ENCODE results near the gene MBOAT1.

Gene MBOAT1

DNA sequence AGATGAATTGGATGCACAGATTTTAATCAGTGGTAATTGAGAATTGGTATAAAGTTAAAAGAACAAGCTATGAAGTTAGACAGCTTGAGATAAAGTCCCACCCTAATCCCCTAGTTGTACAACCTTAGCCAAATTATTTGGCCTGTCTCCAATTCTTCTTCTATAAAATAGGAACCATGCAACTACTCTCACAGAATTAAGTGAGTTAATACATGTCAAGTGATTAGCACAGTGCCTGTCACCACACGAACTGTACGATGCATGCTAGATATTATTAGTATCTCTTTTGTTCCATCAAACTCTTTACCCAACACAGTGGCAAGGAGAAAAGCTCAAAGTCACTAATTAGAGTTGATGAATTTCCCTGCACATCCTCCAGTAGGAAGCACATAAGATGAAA lies 44.7 kb downstream of the MBOAT1 start:
- TF ChIP-seq TAF1 (IDR thresholded peaks at IDR 0.05; ENCODE audit: borderline replicate concordance, insufficient read depth, low read length), result no peak

DNA sequence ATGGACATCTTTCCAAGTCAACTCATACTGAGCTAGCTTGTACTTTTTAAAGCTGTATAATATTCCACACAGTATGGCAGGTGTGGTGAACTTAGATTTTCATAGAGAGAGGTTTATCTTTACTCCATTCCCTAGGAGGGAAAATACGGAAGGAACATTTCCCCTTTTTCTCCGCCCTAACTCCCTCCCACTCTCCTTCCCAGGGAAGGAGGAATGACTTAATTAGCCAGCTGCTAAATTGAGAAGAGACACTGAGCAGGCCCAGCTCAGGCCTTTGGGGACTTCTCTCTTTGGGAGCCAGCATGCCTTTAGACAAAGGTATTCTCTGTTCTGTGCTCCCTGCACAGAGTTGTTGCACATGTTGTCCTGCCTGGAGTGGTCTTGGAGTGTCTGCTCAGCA lies 46.1 kb downstream of the MBOAT1 start:
- no peak for TF ChIP-seq TAF1 (IDR thresholded peaks at IDR 0.05; ENCODE audit: borderline replicate concordance, insufficient read depth, low read length)
- TF ChIP-seq FOXP2 (optimal IDR thresholded peaks at IDR 0.05; ENCODE audit: borderline replicate concordance, extremely low read depth, extremely low read length, insufficient read depth), result no peak
- TF ChIP-seq SIN3A (IDR thresholded peaks at IDR 0.05; ENCODE audit: borderline replicate concordance, insufficient read depth, low read length), result no peak
- TF ChIP-seq, protein P1, sequence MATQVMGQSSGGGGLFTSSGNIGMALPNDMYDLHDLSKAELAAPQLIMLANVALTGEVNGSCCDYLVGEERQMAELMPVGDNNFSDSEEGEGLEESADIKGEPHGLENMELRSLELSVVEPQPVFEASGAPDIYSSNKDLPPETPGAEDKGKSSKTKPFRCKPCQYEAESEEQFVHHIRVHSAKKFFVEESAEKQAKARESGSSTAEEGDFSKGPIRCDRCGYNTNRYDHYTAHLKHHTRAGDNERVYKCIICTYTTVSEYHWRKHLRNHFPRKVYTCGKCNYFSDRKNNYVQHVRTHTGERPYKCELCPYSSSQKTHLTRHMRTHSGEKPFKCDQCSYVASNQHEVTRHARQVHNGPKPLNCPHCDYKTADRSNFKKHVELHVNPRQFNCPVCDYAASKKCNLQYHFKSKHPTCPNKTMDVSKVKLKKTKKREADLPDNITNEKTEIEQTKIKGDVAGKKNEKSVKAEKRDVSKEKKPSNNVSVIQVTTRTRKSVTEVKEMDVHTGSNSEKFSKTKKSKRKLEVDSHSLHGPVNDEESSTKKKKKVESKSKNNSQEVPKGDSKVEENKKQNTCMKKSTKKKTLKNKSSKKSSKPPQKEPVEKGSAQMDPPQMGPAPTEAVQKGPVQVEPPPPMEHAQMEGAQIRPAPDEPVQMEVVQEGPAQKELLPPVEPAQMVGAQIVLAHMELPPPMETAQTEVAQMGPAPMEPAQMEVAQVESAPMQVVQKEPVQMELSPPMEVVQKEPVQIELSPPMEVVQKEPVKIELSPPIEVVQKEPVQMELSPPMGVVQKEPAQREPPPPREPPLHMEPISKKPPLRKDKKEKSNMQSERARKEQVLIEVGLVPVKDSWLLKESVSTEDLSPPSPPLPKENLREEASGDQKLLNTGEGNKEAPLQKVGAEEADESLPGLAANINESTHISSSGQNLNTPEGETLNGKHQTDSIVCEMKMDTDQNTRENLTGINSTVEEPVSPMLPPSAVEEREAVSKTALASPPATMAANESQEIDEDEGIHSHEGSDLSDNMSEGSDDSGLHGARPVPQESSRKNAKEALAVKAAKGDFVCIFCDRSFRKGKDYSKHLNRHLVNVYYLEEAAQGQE (IDR thresholded peaks at IDR 0.05; ENCODE audit: insufficient read depth in 1 of 2, low read depth in 2 of 2, low read length in 2 of 2), result no peak
- no peak for TF ChIP-seq POLR2AphosphoS5 (IDR thresholded peaks at IDR 0.05; ENCODE audit: low read depth, low read length)

DNA sequence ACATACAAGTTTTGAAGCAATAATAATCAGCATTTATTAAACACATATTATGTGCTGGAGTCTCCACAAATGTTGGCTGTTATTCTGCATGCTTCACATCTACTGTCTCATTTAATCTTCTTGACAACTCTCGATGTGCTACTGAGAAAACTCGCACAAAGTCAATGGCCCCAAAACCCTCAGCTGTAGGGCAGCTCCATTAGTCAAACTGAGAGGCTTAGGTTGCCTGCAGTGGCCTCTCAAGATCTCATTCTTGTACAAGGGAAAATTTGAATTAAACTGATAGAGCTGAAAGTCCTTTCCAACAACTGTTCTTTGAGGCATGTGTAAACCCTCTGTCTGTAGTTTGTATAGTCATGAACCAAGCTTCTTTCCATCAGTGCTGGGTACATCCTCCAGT lies 49.8 kb downstream of the MBOAT1 start:
- TF ChIP-seq FOXP2 (optimal IDR thresholded peaks at IDR 0.05; ENCODE audit: borderline replicate concordance, extremely low read depth, extremely low read length, insufficient read depth) (no peak), POLR2AphosphoS5 (IDR thresholded peaks at IDR 0.05; ENCODE audit: low read depth, low read length) (no peak), TAF1 (IDR thresholded peaks at IDR 0.05; ENCODE audit: borderline replicate concordance, insufficient read depth, low read length) (no peak), SIN3A (IDR thresholded peaks at IDR 0.05; ENCODE audit: borderline replicate concordance, insufficient read depth, low read length) (no peak)
- TF ChIP-seq, protein P1 (IDR thresholded peaks at IDR 0.05; ENCODE audit: insufficient read depth in 1 of 2, low read depth in 2 of 2, low read length in 2 of 2), result no peak

GRCh38 chr6:20160541-20161283 lies 51.6 kb downstream of the MBOAT1 start:
- TF ChIP-seq, protein P1 (IDR thresholded peaks at IDR 0.05; ENCODE audit: insufficient read depth in 1 of 2, low read depth in 2 of 2, low read length in 2 of 2), result no peak
- no peak for TF ChIP-seq FOXP2 (optimal IDR thresholded peaks at IDR 0.05; ENCODE audit: borderline replicate concordance, extremely low read depth, extremely low read length, insufficient read depth)
- no peak for TF ChIP-seq POLR2AphosphoS5 (IDR thresholded peaks at IDR 0.05; ENCODE audit: low read depth, low read length)
- TF ChIP-seq SIN3A (IDR thresholded peaks at IDR 0.05; ENCODE audit: borderline replicate concordance, insufficient read depth, low read length), result no peak
- TF ChIP-seq TAF1 (IDR thresholded peaks at IDR 0.05; ENCODE audit: borderline replicate concordance, insufficient read depth, low read length), result no peak

DNA sequence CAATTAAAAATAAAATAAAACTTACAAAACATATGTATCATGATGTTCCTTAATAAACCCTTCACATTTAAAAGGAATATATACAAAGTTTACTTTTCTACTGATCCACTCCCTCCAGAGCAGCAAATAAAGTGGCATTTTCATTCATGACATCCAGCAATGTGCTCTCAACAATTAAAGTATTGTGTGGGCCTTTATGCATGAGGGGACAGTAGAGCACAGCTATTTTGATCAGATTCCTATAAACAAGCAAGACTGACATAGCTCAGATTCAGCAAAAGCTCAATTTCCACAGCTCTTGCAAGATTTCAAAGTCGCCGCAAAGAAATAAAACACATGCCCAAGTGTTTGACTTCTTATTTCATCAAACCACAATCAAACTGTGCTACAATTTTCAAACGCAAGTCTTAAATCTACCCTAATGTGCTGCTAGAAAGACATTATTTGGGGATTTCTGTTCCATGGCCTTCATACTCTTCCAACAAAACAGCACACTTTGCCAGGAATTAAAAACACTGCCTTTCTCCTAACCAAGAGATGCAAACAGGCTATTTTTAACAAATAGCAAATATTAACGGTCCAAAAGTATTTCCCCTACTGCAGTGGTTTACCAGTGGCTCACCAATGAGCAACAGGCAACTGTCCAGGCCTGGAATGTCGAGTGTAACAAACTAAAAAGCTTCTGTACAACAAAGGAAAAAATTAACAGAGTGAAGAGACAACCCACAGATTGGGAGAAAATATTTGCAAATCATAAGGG lies 52.3 kb downstream of the MBOAT1 start:
- TF ChIP-seq TAF1 (IDR thresholded peaks at IDR 0.05; ENCODE audit: borderline replicate concordance, insufficient read depth, low read length), result no peak

DNA sequence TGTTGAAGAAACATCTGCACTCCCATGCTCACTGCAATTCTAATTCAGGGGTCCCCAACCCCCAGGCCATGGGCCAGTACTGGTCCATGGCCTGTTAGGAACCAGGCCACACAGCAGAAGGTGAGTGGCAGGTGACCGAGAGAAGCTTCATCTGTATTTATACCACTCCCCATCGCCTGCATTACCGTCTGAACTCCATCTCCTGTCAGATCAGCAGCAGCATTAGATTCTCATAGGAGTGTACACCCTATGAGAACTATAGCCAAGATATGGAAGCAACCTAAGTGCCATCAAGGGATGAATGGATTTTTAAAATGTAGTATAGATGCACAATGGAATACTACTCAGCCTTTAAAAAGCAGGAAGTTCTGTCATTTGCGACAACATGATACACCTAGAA lies 53.2 kb downstream of the MBOAT1 start:
- TF ChIP-seq, protein P1 (IDR thresholded peaks at IDR 0.05; ENCODE audit: insufficient read depth in 1 of 2, low read depth in 2 of 2, low read length in 2 of 2), result no peak
- TF ChIP-seq POLR2AphosphoS5 (IDR thresholded peaks at IDR 0.05; ENCODE audit: low read depth, low read length), result no peak
- no peak for TF ChIP-seq SIN3A (IDR thresholded peaks at IDR 0.05; ENCODE audit: borderline replicate concordance, insufficient read depth, low read length)
- no peak for TF ChIP-seq FOXP2 (optimal IDR thresholded peaks at IDR 0.05; ENCODE audit: borderline replicate concordance, extremely low read depth, extremely low read length, insufficient read depth)
- no peak for TF ChIP-seq TAF1 (IDR thresholded peaks at IDR 0.05; ENCODE audit: borderline replicate concordance, insufficient read depth, low read length)
